Epidermal melanocyte (primary cell): ENCODE results near the gene CACNA2D4.

Experiments used
- DNase-seq: peaks from one replicate; pipeline ENCODE4 v3.0.0; 2011; ENCODE audit warnings: low spot score; ENCODE audit not compliant: insufficient read length

The CACNA2D4 gene

DNA sequence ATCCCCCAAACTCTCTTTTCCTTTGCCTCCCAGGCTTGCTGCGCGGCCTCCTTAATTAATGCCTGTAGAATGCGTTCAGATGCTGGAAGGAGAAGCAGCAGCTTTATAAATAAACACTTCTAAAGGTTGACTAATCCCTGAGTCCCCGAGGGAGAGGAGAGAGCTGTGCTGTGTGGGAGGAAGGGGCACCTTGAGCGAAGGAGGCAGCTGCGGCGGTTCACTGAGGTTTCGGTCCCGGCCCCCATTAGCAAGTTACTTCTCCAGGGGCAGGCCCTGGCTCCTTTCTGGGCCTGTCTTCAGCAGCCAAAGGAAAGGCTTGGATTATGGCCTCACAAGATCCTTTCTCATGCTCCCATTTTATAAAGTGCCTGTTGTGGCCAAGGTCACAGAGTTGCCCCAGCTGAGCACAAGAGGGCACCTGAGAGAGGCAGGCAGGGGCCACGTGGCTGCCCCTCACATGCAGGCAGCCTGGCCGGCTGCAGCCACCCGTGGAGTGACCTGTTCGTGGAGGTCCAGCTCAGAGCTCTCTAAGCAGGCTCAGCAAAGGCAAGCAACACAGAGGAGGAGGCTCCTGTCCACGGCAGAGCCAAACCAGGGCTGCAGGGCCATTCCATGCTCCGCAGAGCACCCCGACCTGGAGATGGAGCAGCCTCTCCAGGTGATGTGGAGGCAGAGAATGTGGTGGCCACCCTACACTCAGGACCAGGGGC is 15.0 kb upstream of the CACNA2D4 start:
- DNase-seq, result no peak

DNA sequence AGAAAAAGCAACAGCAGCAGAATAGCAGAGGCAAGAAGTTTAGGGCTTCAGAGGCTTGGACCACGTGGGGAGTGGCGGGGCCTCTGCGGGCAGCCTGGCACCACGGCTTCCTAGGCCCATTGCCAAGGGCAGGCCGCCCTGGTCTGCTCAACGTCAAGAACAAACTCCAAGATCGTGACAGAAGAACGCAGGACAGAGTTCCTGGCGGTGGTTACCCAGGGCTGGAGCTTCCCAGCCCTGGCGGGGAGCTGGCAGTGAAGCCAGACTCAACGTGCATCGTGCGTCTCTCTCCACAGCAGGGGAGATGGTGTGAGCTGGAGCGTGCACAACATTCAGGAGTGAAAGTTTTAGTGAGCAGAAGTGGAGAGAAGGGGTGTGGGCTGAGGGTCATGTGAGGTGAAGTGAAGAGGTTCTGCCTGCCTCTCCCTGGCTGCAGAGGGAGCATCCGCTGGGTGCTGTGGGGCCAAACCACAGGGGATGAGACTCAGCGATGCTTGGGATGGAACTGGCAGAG is 13.9 kb upstream of the CACNA2D4 start:
- no peak for DNase-seq

DNA sequence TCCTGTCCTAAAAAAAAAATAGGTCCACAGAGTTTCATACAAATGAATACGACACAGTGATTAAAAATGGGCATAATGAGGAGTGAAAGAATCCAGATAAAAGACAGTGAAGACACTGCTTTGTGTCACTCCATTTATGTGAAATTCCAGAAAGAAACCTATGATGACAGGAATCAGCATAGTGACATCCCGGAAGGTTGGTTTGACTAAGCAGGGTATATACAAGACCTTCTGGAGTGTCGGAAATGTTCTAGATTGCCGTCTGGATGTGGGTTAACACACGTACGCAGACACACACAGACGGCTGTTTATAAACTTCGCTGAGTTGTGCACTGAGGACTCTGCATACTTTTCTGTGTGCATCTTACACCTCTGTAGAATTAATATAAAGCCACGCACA is 13.2 kb upstream of the CACNA2D4 start:
- no peak for DNase-seq

DNA sequence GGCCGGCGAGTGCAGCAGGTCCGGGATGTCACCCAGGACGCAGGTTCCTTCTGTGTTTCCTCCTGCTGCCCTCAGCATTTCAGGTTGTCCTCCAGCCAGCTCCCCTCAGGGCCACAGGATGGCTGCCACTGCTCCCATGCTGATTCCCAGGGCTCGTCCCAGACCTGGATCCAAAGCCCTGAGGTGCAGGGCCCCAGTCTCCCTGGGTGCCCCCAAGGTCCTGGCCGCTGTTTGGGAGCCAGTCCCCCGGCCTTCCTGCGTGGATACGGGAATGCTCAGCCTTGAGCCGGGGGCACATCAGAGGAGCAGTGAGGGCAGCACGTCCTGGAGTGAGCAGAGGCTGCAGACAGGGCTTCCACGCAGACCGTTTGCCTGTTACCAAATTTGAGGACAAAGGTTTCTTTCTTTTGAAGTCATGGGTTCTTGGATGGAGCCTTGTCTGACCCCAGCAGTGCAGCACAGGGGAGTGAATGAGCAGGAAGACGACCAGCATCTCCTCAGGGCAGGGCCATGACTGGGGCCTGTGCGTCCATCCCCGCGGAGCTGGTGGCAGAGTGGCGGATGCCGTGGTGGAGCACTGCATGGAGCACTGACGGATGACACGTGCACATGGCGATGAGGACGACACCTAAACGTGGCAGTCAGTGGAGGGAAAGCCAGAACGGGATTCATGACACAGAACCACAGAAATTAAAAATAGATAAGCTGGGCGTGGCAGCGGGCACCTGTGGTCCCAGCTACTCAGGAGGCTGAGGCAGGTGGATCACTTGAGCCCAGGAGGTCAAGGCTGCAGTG is 12.5 kb upstream of the CACNA2D4 start:
- peak; percentile 43 for DNase-seq

DNA sequence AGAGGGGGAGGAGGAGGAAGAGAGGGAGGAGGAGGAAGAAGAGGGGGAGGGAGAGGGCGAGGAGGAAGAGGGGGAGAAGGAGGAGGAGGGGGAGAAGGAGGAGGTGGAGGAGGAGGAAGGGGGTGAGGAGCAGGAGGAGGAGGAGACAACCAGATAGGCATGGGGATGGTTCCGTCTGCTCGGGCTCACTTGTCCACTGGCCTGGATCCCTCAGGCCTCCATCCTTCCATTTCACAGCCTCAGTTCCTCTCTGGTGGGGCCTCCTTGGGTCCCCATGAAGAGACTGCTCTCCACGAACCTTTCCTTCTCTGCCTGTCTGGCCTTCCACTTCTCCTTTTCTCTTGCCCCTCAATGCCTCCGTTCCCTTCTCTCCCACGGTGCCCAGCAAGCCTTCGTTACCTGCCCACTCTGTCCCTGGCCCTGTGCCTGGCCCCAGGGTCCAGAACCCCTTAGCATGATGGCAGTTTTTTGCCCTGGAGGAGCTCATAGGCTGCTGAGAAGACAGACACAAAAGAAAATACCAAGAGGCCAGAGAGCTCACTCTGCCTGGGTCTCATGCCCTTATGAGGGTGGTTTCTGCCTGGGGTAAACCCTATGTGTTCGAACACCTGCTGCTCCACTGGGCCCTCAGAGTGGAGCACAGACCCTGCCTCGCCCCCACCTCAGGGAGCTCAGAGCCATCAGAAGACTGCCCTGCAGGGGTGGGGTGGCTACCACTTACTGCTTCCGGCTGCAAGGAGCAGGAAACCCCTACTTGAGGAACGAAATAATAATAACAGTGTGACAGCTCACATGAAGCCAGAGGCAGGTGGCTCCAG is 11.7 kb upstream of the CACNA2D4 start:
- DNase-seq, result no peak

DNA sequence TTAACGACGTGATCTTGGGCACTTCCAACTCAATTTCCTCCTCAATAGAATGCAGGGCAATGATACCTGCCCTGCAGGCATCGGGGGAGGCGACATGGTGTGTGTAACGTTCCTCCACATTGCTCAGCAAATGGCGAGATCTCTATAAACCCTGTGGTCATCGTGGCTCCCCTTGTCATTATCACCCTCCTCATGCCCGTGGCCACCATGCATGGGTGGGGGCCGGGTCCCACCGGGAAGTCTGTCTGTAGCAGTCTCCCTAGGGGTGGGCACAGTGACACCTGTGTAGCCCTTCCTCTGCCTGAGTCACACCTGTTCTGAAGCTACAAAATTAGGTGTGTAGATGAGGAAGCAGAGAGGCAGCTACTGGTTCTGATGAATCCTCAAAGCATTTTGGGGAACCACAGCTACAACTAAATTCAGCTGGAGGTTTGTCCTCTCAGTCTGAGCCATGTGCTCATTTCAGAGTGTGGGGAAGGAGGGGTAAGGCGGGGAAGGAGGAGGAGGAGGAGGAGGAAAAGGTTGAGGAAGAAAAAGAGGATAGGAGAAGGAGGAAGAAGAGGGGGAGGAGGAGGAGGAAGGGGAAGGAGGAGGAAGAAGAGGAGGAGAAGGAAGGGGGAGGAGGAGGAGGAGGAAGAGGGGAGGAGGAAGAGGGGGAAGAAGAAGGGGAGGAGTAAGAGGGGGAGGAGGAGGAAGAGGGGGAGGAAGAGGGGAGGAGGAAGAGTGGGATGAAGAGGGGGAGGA is 11.0 kb upstream of the CACNA2D4 start:
- no peak for DNase-seq

DNA sequence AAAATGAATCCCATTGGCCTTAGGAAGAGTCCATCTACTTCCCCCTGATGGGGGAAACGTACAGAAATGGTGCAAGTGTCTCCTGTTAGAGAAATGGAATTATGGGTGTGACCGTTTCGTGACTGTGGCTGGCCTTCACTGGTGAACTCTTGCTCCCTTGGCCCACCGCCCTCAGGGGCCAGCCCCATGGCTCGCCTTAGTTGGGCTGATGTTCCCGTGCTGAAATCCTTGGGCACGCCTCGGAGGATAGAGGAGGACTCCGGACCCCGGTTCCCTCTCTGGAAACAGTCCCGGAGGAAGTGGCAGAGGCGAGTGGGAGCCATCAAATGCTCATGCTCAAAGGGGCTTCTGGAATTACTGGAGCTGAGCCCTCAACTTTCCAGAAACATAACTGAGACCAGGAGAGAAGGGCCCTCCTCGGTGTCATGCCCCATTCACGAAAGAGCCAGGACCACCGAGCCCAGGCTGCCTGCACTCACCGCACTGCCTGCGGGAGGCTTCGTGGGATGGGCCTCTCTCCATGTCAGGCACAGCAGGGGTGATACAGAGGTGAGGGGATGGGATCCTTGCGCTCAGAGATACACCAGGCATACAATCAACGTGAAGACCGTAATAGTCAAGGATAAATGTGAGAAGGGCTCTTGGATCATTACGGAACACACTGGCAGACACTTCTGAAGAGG is 10.1 kb upstream of the CACNA2D4 start:
- DNase-seq, result no peak

DNA sequence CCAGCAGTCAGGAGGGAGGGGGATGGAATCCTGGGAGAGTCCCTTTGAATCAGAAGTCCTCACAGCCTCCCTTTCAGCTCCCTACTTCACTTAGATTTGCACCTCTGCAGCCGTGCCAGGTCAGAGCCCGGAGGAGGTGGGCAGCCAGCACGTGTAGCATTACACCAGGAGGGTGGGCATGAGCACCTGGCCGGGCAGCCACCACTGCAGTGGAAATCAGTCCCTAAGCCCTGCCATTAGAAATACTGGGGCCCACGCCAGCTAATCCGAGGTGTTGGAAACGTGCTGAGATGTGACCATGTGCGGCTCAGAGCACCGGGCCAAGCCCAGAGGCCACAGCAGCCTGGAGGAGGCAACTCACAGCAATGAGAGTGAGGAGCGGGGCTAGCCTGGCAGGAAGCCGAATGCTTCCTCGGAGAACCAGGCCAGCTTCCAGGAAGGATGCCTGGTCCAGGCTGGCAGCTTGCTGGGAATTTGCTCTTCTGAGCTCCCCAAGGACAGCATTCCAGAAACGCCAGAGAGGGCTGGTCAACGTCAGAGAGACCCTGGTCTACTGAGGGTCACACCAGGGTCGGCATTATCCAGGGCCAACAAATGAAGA is 9.4 kb upstream of the CACNA2D4 start:
- peak; percentile 34 for DNase-seq

DNA sequence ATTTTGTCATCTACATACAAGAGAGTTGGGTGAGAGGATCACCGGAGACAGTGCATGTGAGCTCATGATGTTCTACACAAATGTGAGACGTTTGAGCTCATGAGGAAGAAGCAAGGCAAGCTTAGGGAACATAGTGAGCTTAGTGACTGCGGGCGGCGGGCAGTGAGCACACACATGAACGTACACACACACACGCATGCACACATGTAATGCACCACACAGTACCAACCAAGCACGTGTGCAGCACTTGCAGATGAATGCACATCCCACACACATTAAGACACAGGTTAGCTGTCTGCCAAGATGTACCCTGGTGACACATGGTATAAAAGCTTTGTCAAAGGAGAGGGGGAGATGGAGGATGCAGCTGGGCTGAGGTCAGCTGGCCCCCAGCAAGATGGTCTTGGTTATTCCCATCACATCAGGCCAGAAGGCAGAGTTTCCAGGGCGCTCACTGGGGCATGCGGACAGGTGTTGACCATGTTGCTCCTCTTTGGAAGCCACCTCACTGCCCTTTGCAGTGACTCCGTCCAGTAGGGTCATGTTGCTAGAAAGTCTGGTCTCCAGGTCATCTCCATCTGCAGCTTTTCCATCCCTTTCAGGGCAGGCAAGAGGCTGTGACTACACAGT is 8.7 kb upstream of the CACNA2D4 start:
- DNase-seq, result no peak

DNA sequence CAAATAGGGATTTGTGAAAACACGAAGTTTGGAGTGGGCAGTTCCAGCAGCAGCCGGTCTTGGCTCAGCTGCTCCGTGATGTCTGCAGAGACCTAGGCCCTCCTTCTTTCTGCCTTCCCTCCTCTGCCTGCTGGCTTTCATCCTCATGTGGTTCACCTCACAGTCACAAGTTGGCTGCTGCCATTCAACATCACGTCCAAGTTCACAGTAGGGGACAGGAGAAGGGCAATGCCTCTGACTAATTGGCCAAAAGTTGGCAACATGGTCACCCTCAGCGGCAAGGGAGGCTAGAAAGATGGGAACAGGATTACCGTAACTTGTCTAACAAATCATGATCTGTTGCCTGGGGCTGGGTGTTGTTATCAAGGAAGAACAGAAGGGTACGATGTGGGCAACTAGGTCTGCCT is 7.8 kb upstream of the CACNA2D4 start:
- no peak for DNase-seq

DNA sequence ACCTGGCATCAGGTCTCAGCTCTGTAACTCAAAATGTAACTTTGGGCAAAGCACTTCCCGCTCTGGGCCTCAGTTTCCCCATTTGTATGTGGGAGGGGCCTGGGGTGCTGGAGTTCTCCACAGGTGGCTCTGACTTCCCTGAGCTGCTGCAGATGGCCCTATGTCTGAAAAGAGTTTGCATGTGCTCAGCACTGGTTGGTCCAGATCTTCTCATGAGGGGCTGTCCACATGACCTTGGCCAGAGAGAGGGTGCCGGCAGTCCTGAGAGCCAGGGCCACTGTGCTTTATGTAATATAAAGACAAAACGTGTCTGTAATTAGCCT is 7.2 kb upstream of the CACNA2D4 start:
- DNase-seq, result no peak

DNA sequence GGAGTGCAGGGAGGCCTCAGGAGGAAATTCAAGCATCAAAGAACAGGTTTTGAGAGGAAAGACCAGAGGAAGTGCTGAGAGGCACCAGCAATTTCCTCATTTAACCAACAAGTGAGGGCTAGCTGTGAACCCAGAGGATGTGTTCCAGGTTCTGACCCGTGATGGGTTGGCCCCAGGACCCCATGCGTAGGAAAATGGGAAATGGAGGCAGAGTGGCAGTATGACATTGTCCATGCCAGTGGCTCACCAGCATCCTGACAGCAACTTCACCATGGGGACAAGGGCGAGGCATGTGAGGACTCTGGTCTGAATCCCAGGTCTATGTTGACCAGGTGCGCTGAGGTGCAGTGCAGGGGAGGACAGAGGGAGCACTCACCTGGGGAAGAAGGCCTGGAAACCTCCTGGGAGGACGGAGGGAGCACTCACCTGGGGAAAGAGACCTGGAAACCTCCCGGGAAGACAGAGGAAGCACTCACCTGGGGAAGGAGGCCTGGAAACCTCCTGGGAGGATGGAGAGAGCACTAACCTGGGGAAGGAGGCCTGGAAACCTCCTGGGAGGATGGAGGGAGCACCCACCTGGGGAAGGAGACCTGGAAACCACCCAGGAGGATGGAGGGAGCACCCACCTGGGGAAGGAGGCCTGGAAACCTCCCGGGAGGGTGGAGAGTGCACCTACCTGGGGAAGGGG is 6.7 kb upstream of the CACNA2D4 start:
- no peak for DNase-seq

DNA sequence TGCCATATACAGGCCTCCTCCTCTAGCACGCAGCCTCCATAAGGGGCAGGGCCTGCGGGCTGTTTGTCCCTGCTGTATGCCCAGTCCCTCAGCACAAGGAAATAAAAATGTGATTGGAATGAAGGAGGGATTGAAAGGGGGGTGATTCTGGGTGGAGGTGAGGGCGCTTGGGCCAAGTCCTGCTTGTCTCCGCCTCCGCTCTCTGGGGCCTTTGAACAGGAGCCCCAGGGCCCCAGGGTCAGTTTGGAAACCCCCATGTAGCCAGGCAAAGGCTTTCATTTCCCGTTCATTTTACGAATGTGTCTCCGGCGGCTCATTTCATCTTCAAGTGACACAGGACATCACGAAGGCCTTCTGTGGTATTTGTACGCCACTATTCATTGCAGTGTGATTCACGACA is 4.5 kb upstream of the CACNA2D4 start:
- no peak for DNase-seq

DNA sequence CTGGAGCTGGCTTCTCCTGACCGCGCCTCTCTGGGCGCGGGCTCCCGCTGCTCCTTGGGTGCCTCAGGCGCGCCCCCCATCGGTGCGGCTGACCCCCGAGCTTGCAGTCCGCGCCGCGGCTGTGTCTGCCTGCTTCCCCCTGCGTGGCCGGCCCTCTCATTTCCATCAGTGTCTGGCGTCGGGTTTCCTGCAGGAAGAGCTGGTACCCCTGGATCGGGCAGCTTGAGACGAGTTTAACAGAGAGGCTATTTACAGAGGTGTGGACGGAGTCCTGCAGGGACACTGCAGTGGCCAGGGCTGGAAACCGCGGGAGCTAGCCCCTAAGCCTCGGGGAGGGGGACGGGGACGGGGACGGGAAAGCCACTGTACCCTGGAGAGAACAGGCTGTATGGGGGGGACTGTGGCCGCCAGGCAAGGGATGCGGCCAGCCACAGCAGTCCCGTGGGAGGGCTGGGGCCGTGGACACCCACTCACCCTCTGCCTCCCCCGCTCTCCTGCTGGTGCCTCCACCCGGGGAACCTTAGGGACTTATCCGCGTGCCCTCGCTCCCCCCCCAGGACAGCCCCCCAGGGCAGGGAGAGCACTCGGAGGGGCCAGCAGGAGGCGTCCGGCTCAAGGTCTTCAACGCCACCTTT is 3.7 kb upstream of the CACNA2D4 start:
- no peak for DNase-seq

DNA sequence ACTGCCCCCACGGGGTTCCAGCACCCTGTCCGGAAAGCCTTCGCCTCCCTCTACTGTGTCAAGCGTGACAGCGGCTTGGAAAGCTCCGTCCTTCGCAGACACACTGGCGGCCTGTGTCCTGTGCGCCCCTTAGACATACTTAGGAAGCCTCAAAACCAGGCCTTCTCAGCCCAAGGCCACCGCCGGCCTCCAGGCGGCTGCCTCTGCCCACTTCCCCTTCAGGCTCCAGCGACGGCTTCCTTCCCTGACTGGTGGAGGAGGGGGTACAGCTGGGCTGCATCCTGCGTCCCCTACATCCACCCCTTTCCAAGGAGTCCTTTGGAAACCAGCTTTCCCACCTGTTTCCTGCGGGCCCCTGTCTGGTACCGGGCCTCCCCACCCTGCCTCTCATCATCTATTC is 2.5 kb upstream of the CACNA2D4 start:
- no peak for DNase-seq

DNA sequence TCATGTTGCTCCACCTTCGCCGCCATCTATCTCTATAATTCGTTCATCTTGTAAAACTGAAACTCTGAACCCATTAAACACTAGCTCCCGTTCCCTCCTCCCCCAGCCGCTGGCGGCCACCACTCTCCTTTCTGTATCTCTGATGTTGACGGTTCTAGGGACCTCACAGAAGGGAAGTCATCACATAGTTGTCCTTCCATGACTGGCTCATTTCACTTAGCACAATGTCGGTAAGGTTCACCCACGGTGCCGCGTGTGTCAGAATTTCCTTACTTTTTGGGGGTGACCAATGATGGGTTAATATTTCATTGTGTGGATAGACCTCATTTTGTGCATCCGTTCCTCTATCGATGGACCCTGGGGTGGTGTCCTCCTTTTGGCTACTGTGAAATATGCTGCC is 2.0 kb upstream of the CACNA2D4 start:
- no peak for DNase-seq

DNA sequence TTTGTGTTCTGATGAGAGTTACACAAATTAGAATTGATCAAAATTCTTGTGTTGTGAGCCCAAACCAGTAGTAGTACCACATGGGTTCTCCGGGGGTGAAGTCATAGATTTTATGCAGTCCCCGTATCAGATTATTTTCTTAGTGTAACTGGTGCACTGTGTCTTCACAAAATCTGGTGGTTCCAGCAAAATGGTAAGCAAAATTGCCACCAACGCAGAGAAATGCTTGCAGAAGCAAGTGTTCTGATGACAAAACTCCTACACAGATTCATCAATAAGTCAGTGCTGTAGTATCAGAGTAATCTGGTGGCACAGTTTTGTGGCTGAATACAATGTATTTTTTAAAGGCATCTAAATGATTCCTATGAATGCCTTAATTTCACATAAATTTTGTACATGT is 1.3 kb upstream of the CACNA2D4 start:
- no peak for DNase-seq

DNA sequence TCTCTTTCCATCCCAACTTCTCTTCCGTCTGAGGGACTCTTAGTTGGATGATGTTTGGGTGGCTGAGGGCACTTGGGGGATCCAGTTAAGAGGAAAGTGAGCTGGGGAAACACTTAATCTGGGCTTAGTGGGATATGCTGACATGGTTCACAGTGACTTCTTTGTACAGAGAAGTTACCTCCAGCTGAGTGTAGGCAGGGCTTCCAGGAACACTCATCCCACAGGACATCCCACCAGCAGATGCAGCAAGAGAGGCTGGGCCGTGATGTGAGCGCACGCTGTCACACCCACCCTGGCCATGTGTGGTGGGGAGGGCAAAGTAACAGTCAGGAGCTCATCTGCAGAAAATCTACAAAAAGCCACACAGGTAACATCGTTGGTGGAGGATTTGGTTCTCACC is 832 bp upstream of the CACNA2D4 start:
- DNase-seq, result no peak

DNA sequence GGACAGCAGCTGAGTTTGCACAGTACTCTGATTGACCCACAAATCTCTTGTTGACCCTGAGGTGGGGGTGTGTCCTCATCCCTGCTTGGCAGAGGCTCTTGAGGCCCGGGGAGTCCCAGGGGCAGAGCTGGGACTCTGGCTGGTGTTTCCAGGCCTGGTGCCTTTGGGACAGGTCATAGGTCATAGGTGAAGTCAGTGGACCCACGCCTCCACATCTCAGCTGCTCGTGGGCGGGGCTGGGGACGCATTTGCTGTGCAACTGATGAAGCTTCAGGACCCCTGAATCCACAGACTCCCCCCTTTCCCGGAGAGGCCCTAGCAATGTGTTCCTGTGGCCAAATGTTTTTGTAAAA is 408 bp upstream of the CACNA2D4 start:
- DNase-seq, result no peak
